ENCODE results near the gene TNPO1.

- TF ChIP-seq CTCF (conservative IDR thresholded peaks at IDR 0.05) (no peak), EZH2 (IDR thresholded peaks at IDR 0.05; ENCODE audit: low read depth) (no peak)
These were observed 121.7 kb downstream of the TNPO1 start for GRCh38 chr5:72938206-72938605.
